ENCODE measurements around the gene MECR.

Gene MECR

GRCh38 chr1:29190718-29191117 is 40.0 kb downstream of the MECR start:
- Histone ChIP-seq H3K79me2 (ENCODE audit: low read length) (no peaks in the 10 kb centered on the region), H3K27me3 (ENCODE audit: low read depth, low read length) (no peaks in the 10 kb centered on the region), H3K9me3 (ENCODE audit: insufficient read depth, low read length) (no peaks in the 10 kb centered on the region), H3K27ac (ENCODE audit: low read length) (no peak overlapping the region), H3K4me2 (ENCODE audit: low read length) (no peak overlapping the region), H4K20me1 (ENCODE audit: insufficient read depth, low read length) (no peaks in the 10 kb centered on the region), H3K36me3 (replicated peaks; ENCODE audit: low read depth, low read length) (no peaks in the 10 kb centered on the region), H2AFZ (ENCODE audit: low read depth, low read length) (no peak overlapping the region), H3K9ac (ENCODE audit: low read length) (no peak overlapping the region), H3K4me3 (ENCODE audit: low read length) (no peak overlapping the region), H3K4me1 (ENCODE audit: low read length) (no peaks in the 10 kb centered on the region)
- TF ChIP-seq CTCF (IDR thresholded peaks at IDR 0.05; ENCODE audit: low read depth, low read length) (no peak), EZH2phosphoT487 (IDR thresholded peaks at IDR 0.05; ENCODE audit: low read depth) (no peak)

DNA sequence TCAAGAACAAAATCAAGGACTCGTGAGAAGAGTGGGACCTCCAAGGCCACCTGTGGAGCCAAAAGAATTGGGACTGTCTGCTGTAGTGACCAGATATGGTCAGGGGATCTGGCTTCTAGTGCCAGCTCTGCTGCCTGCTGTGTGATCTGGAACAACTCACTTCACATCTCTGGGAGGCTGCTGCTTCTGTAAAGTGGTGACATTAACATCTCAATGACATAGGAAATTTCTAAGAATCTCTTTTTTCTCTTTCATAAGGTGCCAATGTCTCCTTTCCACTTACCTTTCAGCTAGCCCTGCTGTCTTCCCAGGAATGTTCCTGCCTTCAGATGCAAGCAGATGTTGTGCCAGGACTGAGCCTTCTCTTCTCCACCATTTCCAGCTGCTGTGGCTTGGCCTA is 44.0 kb downstream of the MECR start:
- H3K9ac ChIP-seq (ENCODE audit: low read length): no peak overlapping the region
- H3K27ac ChIP-seq (ENCODE audit: low read length): no peak overlapping the region
- H3K79me2 ChIP-seq (ENCODE audit: low read length): no peaks in the 10 kb centered on the region; the same call in 1 of the 2 replicates
- H2AFZ ChIP-seq (ENCODE audit: low read depth, low read length): no peak overlapping the region
- no peaks in the 10 kb centered on the region for H3K27me3 ChIP-seq (ENCODE audit: low read depth, low read length)
- H3K9me3 ChIP-seq (ENCODE audit: insufficient read depth, low read length): no peaks in the 10 kb centered on the region
- peaks cover 3% of the 10 kb centered on the region; the same call in 1 of the 2 replicates for H3K4me1 ChIP-seq (ENCODE audit: low read length)
- TF ChIP-seq EZH2phosphoT487 (IDR thresholded peaks at IDR 0.05; ENCODE audit: low read depth): no peak
- no peak for TF ChIP-seq CTCF (IDR thresholded peaks at IDR 0.05; ENCODE audit: low read depth, low read length)
- no peak overlapping the region for H3K4me2 ChIP-seq (ENCODE audit: low read length)
- no peak overlapping the region for H3K4me3 ChIP-seq (ENCODE audit: low read length)
- H3K36me3 ChIP-seq (replicated peaks; ENCODE audit: low read depth, low read length): no peaks in the 10 kb centered on the region
- H4K20me1 ChIP-seq (ENCODE audit: insufficient read depth, low read length): no peaks in the 10 kb centered on the region

GRCh38 chr1:29186252-29186651 is 44.5 kb downstream of the MECR start:
- Histone ChIP-seq H2AFZ (ENCODE audit: low read depth, low read length) (no peak overlapping the region), H3K4me3 (ENCODE audit: low read length) (no peak overlapping the region), H3K9ac (ENCODE audit: low read length) (no peak overlapping the region), H3K27me3 (ENCODE audit: low read depth, low read length) (no peaks in the 10 kb centered on the region), H3K4me2 (ENCODE audit: low read length) (no peak overlapping the region), H3K4me1 (ENCODE audit: low read length) (peaks cover 3% of the 10 kb centered on the region; the same call in 1 of the 2 replicates), H3K9me3 (ENCODE audit: insufficient read depth, low read length) (no peaks in the 10 kb centered on the region), H4K20me1 (ENCODE audit: insufficient read depth, low read length) (no peaks in the 10 kb centered on the region), H3K27ac (ENCODE audit: low read length) (no peak overlapping the region), H3K79me2 (ENCODE audit: low read length) (peaks cover 5% of the 10 kb centered on the region), H3K36me3 (replicated peaks; ENCODE audit: low read depth, low read length) (no peaks in the 10 kb centered on the region)
- no peak for TF ChIP-seq EZH2phosphoT487 (IDR thresholded peaks at IDR 0.05; ENCODE audit: low read depth)
- no peak for TF ChIP-seq CTCF (IDR thresholded peaks at IDR 0.05; ENCODE audit: low read depth, low read length)

- no peak for TF ChIP-seq EZH2phosphoT487 (IDR thresholded peaks at IDR 0.05; ENCODE audit: low read depth)
- no peak for TF ChIP-seq CTCF (IDR thresholded peaks at IDR 0.05; ENCODE audit: low read depth, low read length)
- peaks cover 9% of the 10 kb centered on the region for H3K36me3 ChIP-seq (replicated peaks; ENCODE audit: low read depth, low read length)
- no peak overlapping the region for H3K4me3 ChIP-seq (ENCODE audit: low read length)
- H3K27ac ChIP-seq (ENCODE audit: low read length): no peak overlapping the region
- no peaks in the 10 kb centered on the region for H3K27me3 ChIP-seq (ENCODE audit: low read depth, low read length)
- H3K9me3 ChIP-seq (ENCODE audit: insufficient read depth, low read length): no peaks in the 10 kb centered on the region
- peaks cover 34% of the 10 kb centered on the region for H3K79me2 ChIP-seq (ENCODE audit: low read length)
- H3K9ac ChIP-seq (ENCODE audit: low read length): no peak overlapping the region
- no peak overlapping the region for H2AFZ ChIP-seq (ENCODE audit: low read depth, low read length)
- H4K20me1 ChIP-seq (ENCODE audit: insufficient read depth, low read length): peaks cover 27% of the 10 kb centered on the region
- H3K4me1 ChIP-seq (ENCODE audit: low read length): peaks cover 14% of the 10 kb centered on the region
- H3K4me2 ChIP-seq (ENCODE audit: low read length): no peak overlapping the region
These were observed 47.4 kb downstream of the MECR start for GRCh38 chr1:29183287-29183686.

Measured in OCI-LY3 (cell line).